H1 (cell line): ENCODE data around the gene CMTM5. TPM values are rescaled to one million over a fixed set of nuclear protein-coding genes. Genes with fewer than 3 reads are reported as not detected.

ENCODE experiments used
- CTCF ChIA-PET: fragments of 300-600 bp; sonication (Branson Sonifier 250); formaldehyde crosslinking; loops from one replicate; lab custom pipeline; 2021; ENCODE audit not compliant: partially characterized antibody; lab: Charles Lee
- POLR2A ChIA-PET: fragments of 300-600 bp; sonication (Branson Sonifier 250); formaldehyde crosslinking; loops from one replicate; lab custom pipeline; 2021; ENCODE audit warnings: inconsistent platforms; ENCODE audit not compliant: partially characterized antibody; lab: Charles Lee
- DNase-seq, 2 experiments: peaks; one replicate each; pipeline versions ENCODE4 v3.0.0 to v3.0.0-alpha.2; 2010 to 2022; ENCODE audit warnings: low spot score in 2 of 2, low read depth in 1 of 2, mixed read lengths in 1 of 2
- FAIRE-seq: peaks from 2 replicates; lab custom pipeline; 2011; peaks lifted over from hg19 to GRCh38; lab: Jason Lieb, UNC
- H2AFZ ChIP-seq: 2 replicates; pipeline ENCODE4 v1.8.1; 2012; ENCODE audit warnings: low read length, inconsistent platforms
- H2AK5ac ChIP-seq: 2 replicates; pipeline ENCODE4 v1.6.1; 2013; ENCODE audit warnings: low read depth, low read length
- H2BK120ac ChIP-seq: replicated peaks from 2 replicates; pipeline ENCODE3; 2013; ENCODE audit warnings: low read depth, low read length, inconsistent platforms
- H2BK12ac ChIP-seq: 2 replicates; pipeline ENCODE4 v1.6.1; 2013; ENCODE audit warnings: low read depth, low read length
- H2BK15ac ChIP-seq: 2 replicates; pipeline ENCODE4 v1.6.1; 2013; ENCODE audit warnings: low read length
- H2BK20ac ChIP-seq: 2 replicates; pipeline ENCODE4 v1.6.1; 2013; ENCODE audit warnings: low read length
- H2BK5ac ChIP-seq: 2 replicates; pipeline ENCODE4 v1.6.1; 2013; ENCODE audit warnings: low read depth, low read length
- H3K14ac ChIP-seq: 2 replicates; pipeline ENCODE4 v1.6.1; 2013; ENCODE audit warnings: inconsistent platforms; ENCODE audit not compliant: insufficient read length
- H3K18ac ChIP-seq: 2 replicates; pipeline ENCODE4 v1.6.1; 2013; ENCODE audit warnings: low read length; ENCODE audit errors: extremely low read depth
- H3K23ac ChIP-seq: 2 replicates; pipeline ENCODE4 v1.6.1; 2013; ENCODE audit warnings: inconsistent platforms; ENCODE audit not compliant: insufficient read length
- H3K23me2 ChIP-seq: 2 replicates; pipeline ENCODE4 v1.6.1; 2013; ENCODE audit warnings: low read depth, low read length
- H3K27ac ChIP-seq: 2 replicates; pipeline ENCODE4 v1.6.1; 2011; ENCODE audit warnings: low read depth, low read length, inconsistent platforms
- H3K27me3 ChIP-seq, 4 experiments: replicated peaks in 1 of 4; 1 replicate in 1 of 4; 2 replicates in 3 of 4; pipeline versions ENCODE4 v1.6.1 to v1.8.1; 2011 to 2013; ENCODE audit warnings: low read length in 3 of 4, mild to moderate bottlenecking in 3 of 4, inconsistent platforms in 2 of 4, mixed read lengths in 2 of 4, moderate library complexity in 1 of 4; ENCODE audit not compliant: control insufficient read depth in 3 of 4, insufficient read depth in 3 of 4; ENCODE audit errors: extremely low read depth in 1 of 4
- H3K36me3 ChIP-seq, 4 experiments: 2 replicates each; pipeline versions ENCODE4 v1.6.1 to v1.8.1; 2011 to 2013; ENCODE audit warnings: mild to moderate bottlenecking in 4 of 4, low read length in 3 of 4, moderate library complexity in 2 of 4, control low read depth in 1 of 4, inconsistent platforms in 1 of 4; ENCODE audit not compliant: insufficient read depth in 4 of 4, control insufficient read depth in 2 of 4
- H3K4ac ChIP-seq: replicated peaks from 2 replicates; pipeline ENCODE3; 2013; ENCODE audit warnings: low read length, low read depth, mixed read lengths, inconsistent platforms; ENCODE audit not compliant: insufficient read length
- H3K4me1 ChIP-seq, 4 experiments: replicated peaks in 1 of 4; 1 replicate in 1 of 4; 2 replicates in 3 of 4; pipeline versions ENCODE4 v1.6.1 to v1.8.1; 2011 to 2013; ENCODE audit warnings: low read length in 3 of 4, inconsistent platforms in 2 of 4, mixed read lengths in 1 of 4; ENCODE audit not compliant: insufficient read depth in 4 of 4, control insufficient read depth in 3 of 4
- H3K4me2 ChIP-seq, 2 experiments: 2 replicates each; pipeline versions ENCODE4 v1.6.1 to v1.8.1; 2011 to 2013; ENCODE audit warnings: low read depth in 2 of 2, low read length in 2 of 2, control low read depth in 1 of 2, inconsistent platforms in 1 of 2, mild to moderate bottlenecking in 1 of 2; ENCODE audit not compliant: insufficient read depth in 1 of 2
- H3K4me3 ChIP-seq, 4 experiments: fragments of 200-600, 300-600 bp in 1 of 4; sonication (generic), shearing (Covaris generic), sonication (Bioruptor Twin) in 1 of 4; 2 replicates each; pipeline versions ENCODE4 v1.5.1 to v1.8.1; 2011 to 2016; ENCODE audit warnings: low read length in 4 of 4, low read depth in 3 of 4, control low read depth in 2 of 4, inconsistent platforms in 2 of 4, mild to moderate bottlenecking in 2 of 4, mixed read lengths in 1 of 4, moderate library complexity in 1 of 4; ENCODE audit not compliant: insufficient read depth in 2 of 4; ENCODE audit errors: extremely low read depth in 1 of 4
- H3K56ac ChIP-seq: replicated peaks from 2 replicates; pipeline ENCODE3; 2013; ENCODE audit warnings: low read depth, mild to moderate bottlenecking, mixed read lengths, low read length, inconsistent platforms; ENCODE audit not compliant: insufficient read length
- H3K79me1 ChIP-seq: 2 replicates; pipeline ENCODE4 v1.6.1; 2013; ENCODE audit warnings: low read depth, low read length, control low read depth
- H3K79me2 ChIP-seq, 2 experiments: 2 replicates each; pipeline versions ENCODE4 v1.6.1 to v1.8.1; 2012 to 2013; ENCODE audit warnings: low read length in 2 of 2, mild to moderate bottlenecking in 2 of 2, inconsistent platforms in 1 of 2; ENCODE audit not compliant: insufficient read depth in 2 of 2, control insufficient read depth in 1 of 2
- H3K9ac ChIP-seq, 4 experiments: replicated peaks in 1 of 4; 1 replicate in 1 of 4; 2 replicates in 3 of 4; pipeline versions ENCODE4 v1.6.1 to v1.8.1; 2011 to 2013; ENCODE audit warnings: low read depth in 3 of 4, low read length in 3 of 4, control low read depth in 2 of 4, mild to moderate bottlenecking in 2 of 4, moderate library complexity in 2 of 4, inconsistent platforms in 1 of 4; ENCODE audit errors: extremely low read depth in 1 of 4
- H3K9me3 ChIP-seq, 2 experiments: 2 replicates each; pipeline versions ENCODE4 v1.6.1 to v1.8.1; 2012 to 2013; ENCODE audit warnings: mild to moderate bottlenecking in 2 of 2, moderate library complexity in 2 of 2, control low read depth in 1 of 2, inconsistent platforms in 1 of 2, low read depth in 1 of 2, low read length in 1 of 2, mixed read lengths in 1 of 2; ENCODE audit not compliant: insufficient read depth in 2 of 2
- H4K20me1 ChIP-seq, 2 experiments: replicated peaks in 1 of 2; 2 replicates each; pipeline versions ENCODE3 to v1.8.1; 2011 to 2013; ENCODE audit warnings: inconsistent platforms in 2 of 2, low read length in 2 of 2, mild to moderate bottlenecking in 1 of 2; ENCODE audit not compliant: insufficient read depth in 2 of 2, control insufficient read depth in 1 of 2
- H4K5ac ChIP-seq: 2 replicates; pipeline ENCODE4 v1.6.1; 2013; ENCODE audit warnings: low read length, low read depth, mixed read lengths, inconsistent platforms; ENCODE audit not compliant: insufficient read length
- H4K8ac ChIP-seq: 2 replicates; pipeline ENCODE4 v1.8.0; 2013; ENCODE audit warnings: mild to moderate bottlenecking, moderate library complexity, low read length, inconsistent platforms; ENCODE audit not compliant: insufficient read depth; ENCODE audit errors: extremely low read depth
- H4K91ac ChIP-seq: replicated peaks from 2 replicates; pipeline ENCODE3; 2013; ENCODE audit warnings: low read length, mixed read lengths, inconsistent platforms; ENCODE audit not compliant: insufficient read length
- CBX5 ChIP-seq: fragments of 300-800, 300-1000 bp; sonication (generic); IDR thresholded peaks from 2 replicates; pipeline ENCODE4 v1.7.1; 2016; ENCODE audit warnings: antibody characterized with exemption, low read length, low read depth
- EGR1 ChIP-seq: IDR thresholded peaks from 2 replicates; pipeline ENCODE4 v1.6.1; 2011; ENCODE audit warnings: low read depth, low read length, borderline replicate concordance
- SIN3A ChIP-seq, 2 experiments: IDR thresholded peaks in 1 of 2; conservative IDR thresholded peaks in 1 of 2; 2 replicates each; pipeline ENCODE4 v1.6.1; 2011 to 2012; ENCODE audit warnings: low read length in 2 of 2, improper control_type of control experiment in 1 of 2, low read depth in 1 of 2, mild to moderate bottlenecking in 1 of 2
- SUZ12 ChIP-seq: fragments of 200-600 bp; sonication (generic); IDR thresholded peaks from 2 replicates; pipeline ENCODE4 v1.6.1; 2012; ENCODE audit warnings: mild to moderate bottlenecking, inconsistent platforms, low read length, moderate library complexity, mixed read lengths
- WGBS, 2 experiments: shearing (Covaris generic) in 1 of 2; methylation state at CpG; one replicate each; pipeline versions ENCODE4 v1.1.6 to v1.1.7; 2013 to 2015; ENCODE audit warnings: low lambda C conversion rate in 2 of 2, mixed read lengths in 2 of 2, inconsistent platforms in 1 of 2, low coverage in 1 of 2, missing lambda C conversion rate in 1 of 2; ENCODE audit not compliant: insufficient replicate concordance in 2 of 2, insufficient coverage in 1 of 2, insufficient read length in 1 of 2; ENCODE audit errors: extremely low coverage in 1 of 2, missing lambda C conversion rate in 1 of 2; 5-methylcytosine and 5-hydroxymethylcytosine counted together
- polyA plus RNA-seq, 7 experiments: library from polyadenylated mRNA; depleted of rRNA in 3 of 7; stranded (reverse) in 5 of 7; unstranded in 2 of 7; fragments of >200 nt in 5 of 7; fragments of 200-250 nt in 2 of 7; gene quantifications; 1 replicate in 5 of 7; 2 replicates in 1 of 7; 4 replicates in 1 of 7; pipeline versions ENCODE4 v1.2.1 to v1.2.3, GENCODE V29; 2011 to 2013; ENCODE audit warnings: missing spikeins in 2 of 7, mixed read lengths in 2 of 7
- total RNA-seq: library from RNA; stranded (reverse); fragmentation: NEBNext Ultra II Directional; extraction: Animal tissue kit (Norgen Biotek cat#: 25700); gene quantifications from 2 replicates; pipeline ENCODE4 v1.2.1, GENCODE V29; 2021

Gene CMTM5
- total and polyA plus RNA-seq, 2 of the 8 experiments (the other 6 are each of a cell fraction or from before 2014, with no cell fraction given) = 2.1 TPM; not detected in 1

DNA sequence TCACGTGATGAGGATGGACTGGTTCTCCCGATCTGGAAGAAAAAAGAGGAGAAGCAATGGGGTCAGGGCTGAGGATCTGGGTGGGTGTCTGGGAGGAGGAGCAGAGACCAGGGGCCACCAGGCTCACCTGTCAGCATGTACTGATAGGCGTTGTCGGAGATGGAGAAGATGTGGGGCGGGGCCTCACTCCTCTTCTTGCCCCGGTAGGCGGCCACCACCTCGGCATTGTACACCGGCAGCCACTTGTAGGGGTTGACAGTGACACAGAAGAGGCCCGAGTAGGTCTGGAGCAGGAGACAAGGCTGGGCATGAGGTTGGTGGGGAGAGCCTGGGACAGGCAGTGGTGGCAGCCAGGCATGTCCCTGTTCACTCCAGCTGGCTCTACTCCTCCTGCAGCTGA lies 28.2 kb downstream of the CMTM5 start:
- H3K36me3 ChIP-seq = no peaks in the 10 kb centered on the region
- H4K8ac ChIP-seq = no peak overlapping the region
- no peak overlapping the region for H4K5ac ChIP-seq
- H2BK12ac ChIP-seq = no peak overlapping the region
- no peak overlapping the region for H3K4ac ChIP-seq
- no peaks in the 10 kb centered on the region; a peak in 1 of 7 replicates for H3K4me1 ChIP-seq
- no peak overlapping the region for H2AK5ac ChIP-seq
- no peak overlapping the region for H3K56ac ChIP-seq
- H3K23ac ChIP-seq = no peak overlapping the region
- ChIA-PET CTCF (interaction anchor here (2.2 kb wide), 1 partner anchor 25 kb away, joined by 5 read pairs; no protein-coding TSS in a partner anchor), POLR2A (interaction anchor here (0.6 kb wide), 1 partner anchor 13 kb away, joined by 3 read pairs; no protein-coding TSS in a partner anchor)
- H3K4me2 ChIP-seq = no peak overlapping the region; a peak in 1 of 4 replicates
- H3K27me3 ChIP-seq = no peaks in the 10 kb centered on the region; a peak in 3 of 7 replicates
- H2BK120ac ChIP-seq = no peak overlapping the region
- H3K9ac ChIP-seq = no peak overlapping the region
- no peak overlapping the region for H3K27ac ChIP-seq
- no peak overlapping the region for H2BK20ac ChIP-seq
- FAIRE-seq = no peak
- 93% methylated on average over 10 of the region's 10 CpGs; no CpG with 5 or more reads in 1 of the 2 experiments for WGBS, 2 experiments
- H3K79me2 ChIP-seq = no peaks in the 10 kb centered on the region
- H3K4me3 ChIP-seq = no peak overlapping the region
- DNase-seq = no peak
- H3K79me1 ChIP-seq = no peaks in the 10 kb centered on the region
- no peak overlapping the region for H4K91ac ChIP-seq
- H3K14ac ChIP-seq = no peak overlapping the region
- H3K23me2 ChIP-seq = no peaks in the 10 kb centered on the region
- no peak for TF ChIP-seq SUZ12
- no peak for TF ChIP-seq CBX5
- TF ChIP-seq SIN3A (conservative IDR thresholded peaks at IDR 0.05 in 1 of 2, IDR thresholded peaks at IDR 0.05 in 1 of 2; ENCODE audit: low read depth in 1 of 2, low read length in 2 of 2) = no peak
- TF ChIP-seq EGR1 = no peak
- TF ChIP-seq, all 59 proteins: peak for 0
- Histone ChIP-seq H2BK5ac (no peak overlapping the region), H2AFZ (no peak overlapping the region), H2BK15ac (no peak overlapping the region), H3K18ac (no peak overlapping the region), H3K9me3 (no peaks in the 10 kb centered on the region), H4K20me1 (peaks cover 0 to 2% of the 10 kb centered on the region in 2 experiments)
